HepG2 (cell line): Measurements from ENCODE around the gene GPRIN2. TPM values are rescaled to one million over a fixed set of nuclear protein-coding genes. Genes with fewer than 3 reads are reported as not detected.

ENCODE experiments used
- ATAC-seq: fragments of 200-7000 bp; cut with Tn5 transposase; 3 replicates; pipeline ENCODE4 v1.9.1; 2020; ENCODE audit warnings: mild to moderate bottlenecking, moderate library complexity
- BruUV-seq: library from RNA; stranded (reverse); fragments of 400-500 nt; replicated peaks from 2 replicates; lab custom pipeline; 2021; lab: Mats Ljungman, UMichigan
- CTCF ChIA-PET: fragments of 300-600 bp; formaldehyde crosslinking; extraction: SDS; loops from one replicate; lab custom pipeline; 2021; ENCODE audit warnings: low total read pairs, inconsistent platforms, low intra/inter-chr PET ratio; lab: Yijun Ruan, JAX
- POLR2A ChIA-PET: fragments of 350-600 bp; sonication (Branson Sonifier 250); formaldehyde crosslinking; loops from one replicate; lab custom pipeline; 2020; ENCODE audit warnings: antibody characterized with exemption, inconsistent platforms; lab: Yijun Ruan, JAX
- DNase-seq: peaks from one replicate; pipeline ENCODE4 v3.0.0-alpha.2; 2015; ENCODE audit warnings: low spot score
- FAIRE-seq: peaks from 3 replicates; lab custom pipeline; 2011; peaks lifted over from hg19 to GRCh38; lab: Jason Lieb, UNC
- H2AFZ ChIP-seq: one replicate; pipeline ENCODE4 v1.6.1; 2011; ENCODE audit warnings: low read length, inconsistent platforms
- H3K27ac ChIP-seq: fragments of 300-600 bp; 3 replicates; pipeline ENCODE4 v1.8.0; 2011; ENCODE audit warnings: mixed run types, mild to moderate bottlenecking, mixed read lengths, low read length, inconsistent platforms; ENCODE audit not compliant: insufficient read depth; ENCODE audit errors: extremely low read length
- H3K27me3 ChIP-seq, 2 experiments: fragments of 200-600 bp in 1 of 2; 2 replicates in 1 of 2; 3 replicates in 1 of 2; pipeline versions ENCODE4 v1.6.0 to v1.8.0; 2011; ENCODE audit warnings: low read length in 2 of 2, mild to moderate bottlenecking in 2 of 2, moderate library complexity in 2 of 2, inconsistent platforms in 1 of 2; ENCODE audit not compliant: insufficient read depth in 2 of 2, control insufficient read depth in 1 of 2
- H3K36me3 ChIP-seq, 2 experiments: fragments of 200-600 bp in 1 of 2; replicated peaks in 1 of 2; 2 replicates in 1 of 2; 3 replicates in 1 of 2; pipeline versions ENCODE4 v1.5.1 to v1.8.0; 2011; ENCODE audit warnings: low read length in 2 of 2, inconsistent platforms in 1 of 2; ENCODE audit not compliant: insufficient read depth in 2 of 2, control insufficient read depth in 1 of 2
- H3K4me1 ChIP-seq: 2 replicates; pipeline ENCODE4 v1.5.1; 2012; ENCODE audit warnings: low read length, inconsistent platforms; ENCODE audit not compliant: insufficient read depth
- H3K4me2 ChIP-seq: 2 replicates; pipeline ENCODE4 v1.6.0; 2011; ENCODE audit warnings: low read depth, low read length, inconsistent platforms
- H3K4me3 ChIP-seq, 3 experiments: fragments of 200-600 bp in 1 of 3; sonication (generic), shearing (Covaris generic) in 1 of 3; replicated peaks in 1 of 3; 2 replicates each; pipeline ENCODE4 v1.5.1; 2011 to 2016; ENCODE audit warnings: low read length in 3 of 3, inconsistent platforms in 2 of 3, low read depth in 2 of 3, mild to moderate bottlenecking in 2 of 3, control low read depth in 1 of 3, mixed read lengths in 1 of 3; ENCODE audit not compliant: insufficient read depth in 1 of 3
- H3K79me2 ChIP-seq: one replicate; pipeline ENCODE4 v1.6.1; 2011; ENCODE audit warnings: low read length, inconsistent platforms; ENCODE audit not compliant: insufficient read depth
- H3K9ac ChIP-seq: 2 replicates; pipeline ENCODE4 v1.6.0; 2011; ENCODE audit warnings: mild to moderate bottlenecking, low read depth, low read length, inconsistent platforms; ENCODE audit not compliant: insufficient read depth
- H3K9me3 ChIP-seq: 2 replicates; pipeline ENCODE4 v1.5.1; 2012; ENCODE audit warnings: mild to moderate bottlenecking, low read length
- H4K20me1 ChIP-seq: 2 replicates; pipeline ENCODE4 v1.6.0; 2011; ENCODE audit warnings: inconsistent platforms, mild to moderate bottlenecking, low read length, moderate library complexity; ENCODE audit not compliant: insufficient read depth
- ATAD3A ChIP-seq: sonication (generic); formaldehyde crosslinking; IDR thresholded peaks from 2 replicates; pipeline ENCODE4 v1.4.0; 2020; ENCODE audit warnings: missing genetic modification reagents
- CHCHD3 ChIP-seq: sonication (generic); formaldehyde crosslinking; IDR thresholded peaks from 2 replicates; pipeline ENCODE4 v1.8.0; 2022; ENCODE audit warnings: mild to moderate bottlenecking, missing genetic modification reagents, moderate library complexity
- DNMT3B ChIP-seq: conservative IDR thresholded peaks from 2 replicates; pipeline ENCODE4 v1.6.1; 2016; ENCODE audit warnings: missing biosample characterization, control low read depth
- HDAC6 ChIP-seq: fragments of 200-600 bp; sonication (generic); IDR thresholded peaks from 2 replicates; pipeline ENCODE4 v1.7.0; 2017; ENCODE audit warnings: mild to moderate bottlenecking, antibody characterized with exemption, low read length, low read depth
- RNF2 ChIP-seq: fragments of 450-650 bp; conservative IDR thresholded peaks from 2 replicates; pipeline ENCODE4 v1.6.1; 2016; ENCODE audit warnings: low read depth
- SYNCRIP ChIP-seq: fragments of 200-400 bp; formaldehyde crosslinking; IDR thresholded peaks from 2 replicates; pipeline ENCODE4 v1.6.1; 2018; ENCODE audit warnings: mild to moderate bottlenecking, low read depth, low read length; ENCODE audit not compliant: insufficient read depth
- ZNF318 ChIP-seq: sonication (generic); formaldehyde crosslinking; IDR thresholded peaks from 2 replicates; pipeline ENCODE4 v1.4.0; 2020; ENCODE audit warnings: mild to moderate bottlenecking, missing genetic modification reagents
- ZNF337 ChIP-seq: sonication (generic); formaldehyde crosslinking; IDR thresholded peaks from 2 replicates; pipeline ENCODE4 v1.5.1; 2020; ENCODE audit warnings: missing genetic modification reagents, low read depth, mild to moderate bottlenecking, borderline replicate concordance
- WGBS: methylation state at CpG from one replicate; pipeline ENCODE4 v1.1.6; 2017; ENCODE audit warnings: low lambda C conversion rate; 5-methylcytosine and 5-hydroxymethylcytosine counted together
- in situ Hi-C: cut with HindIII; loops from 2 replicates; pipeline ENCODE4 v1.10.0; 2017; ENCODE audit warnings: low pct_unique_long_range_greater_than_20kb; ENCODE audit not compliant: extremely low pct_ligation_motif_present
- intact Hi-C: fragments of 100-400 bp; cut with micrococcal nuclease; formaldehyde crosslinking; loops from one replicate; pipeline ENCODE4 v1.10.0; 2022; ENCODE audit not compliant: unreplicated experiment
- polyA plus RNA-seq, 8 experiments: library from polyadenylated mRNA; depleted of rRNA in 3 of 8; stranded (reverse) in 7 of 8; unstranded in 1 of 8; fragments of >200 nt; fragmentation: Illumina TruSeq in 4 of 8; extraction: Trizol in 4 of 8; gene quantifications; 2 replicates each; pipeline versions ENCODE4 v1.2.1 to v1.2.3, GENCODE V29; 2011 to 2016; ENCODE audit warnings: low read depth in 4 of 8, missing spikeins in 1 of 8, mixed read lengths in 1 of 8; ENCODE audit not compliant: insufficient read depth in 1 of 8
- total RNA-seq, 5 experiments: library from RNA; depleted of rRNA; stranded (reverse); fragments of >200 nt; fragmentation: Illumina TruSeq; extraction: Trizol; gene quantifications; 2 replicates each; pipeline ENCODE4 v1.2.3, GENCODE V29; 2016; ENCODE audit warnings: low read depth in 1 of 5
- TF ChIP-seq, protein P1 (sequence below): sonication (generic); formaldehyde crosslinking; IDR thresholded peaks from 2 replicates; pipeline ENCODE4 v1.4.0; 2020; ENCODE audit warnings: missing genetic modification reagents
- TF ChIP-seq, protein P2 (sequence below): sonication (generic); formaldehyde crosslinking; conservative IDR thresholded peaks from 2 replicates; pipeline ENCODE4 v1.4.0; 2020; ENCODE audit warnings: missing genetic modification reagents

The GPRIN2 gene
- total and polyA plus RNA-seq, 2 of the 13 experiments (the other 11 are each of a cell fraction or from before 2014, with no cell fraction given), result not detected

DNA sequence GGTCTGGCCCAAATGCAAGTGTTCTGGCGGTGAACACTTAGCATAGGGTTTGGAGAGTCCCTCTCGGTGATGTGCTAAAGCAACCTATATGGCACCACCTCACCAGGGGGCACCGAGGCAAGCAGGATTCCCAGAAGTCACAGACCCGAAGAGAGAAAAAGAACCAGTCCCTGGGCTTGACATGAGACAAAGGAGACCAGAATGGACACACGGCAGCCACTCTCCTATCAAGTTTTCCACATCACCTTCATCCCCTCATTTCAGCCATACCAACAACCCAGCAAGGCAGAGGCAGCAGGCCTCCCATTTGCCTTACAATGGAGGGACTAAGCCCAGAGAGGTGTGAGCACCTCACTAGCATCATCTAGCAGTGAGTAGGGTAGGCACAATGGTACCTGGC, 19.7 kb downstream of the GPRIN2 start:
- Histone ChIP-seq H3K4me2 (no peak overlapping the region), H2AFZ (no peak overlapping the region), H3K9me3 (no peaks in the 10 kb centered on the region), H3K4me3 (no peak overlapping the region), H3K4me1 (peaks cover 15% of the 10 kb centered on the region), H3K9ac (no peak overlapping the region), H3K36me3 (no peaks in the 10 kb centered on the region), H3K27ac (no peak overlapping the region), H3K79me2 (no peaks in the 10 kb centered on the region), H3K27me3 (peaks cover 0 to 9% of the 10 kb centered on the region in 2 experiments; a peak in 2 of 5 replicates), H4K20me1 (no peaks in the 10 kb centered on the region)
- WGBS, result 41% methylated on average over 5 of the region's 5 CpGs
- ATAC-seq (no peak), FAIRE-seq (no peak), DNase-seq (no peak)
- ChIA-PET POLR2A (no interaction called here), CTCF (no interaction called here)
- intact Hi-C loops, result no loop called here
- no TSS peak for BruUV-seq
- in situ Hi-C loops, result no loop called here
- TF ChIP-seq HDAC6, result no peak
- TF ChIP-seq ZNF318 (CRISPR knock-in tag), result no peak
- TF ChIP-seq DNMT3B, result no peak
- TF ChIP-seq, protein P1, sequence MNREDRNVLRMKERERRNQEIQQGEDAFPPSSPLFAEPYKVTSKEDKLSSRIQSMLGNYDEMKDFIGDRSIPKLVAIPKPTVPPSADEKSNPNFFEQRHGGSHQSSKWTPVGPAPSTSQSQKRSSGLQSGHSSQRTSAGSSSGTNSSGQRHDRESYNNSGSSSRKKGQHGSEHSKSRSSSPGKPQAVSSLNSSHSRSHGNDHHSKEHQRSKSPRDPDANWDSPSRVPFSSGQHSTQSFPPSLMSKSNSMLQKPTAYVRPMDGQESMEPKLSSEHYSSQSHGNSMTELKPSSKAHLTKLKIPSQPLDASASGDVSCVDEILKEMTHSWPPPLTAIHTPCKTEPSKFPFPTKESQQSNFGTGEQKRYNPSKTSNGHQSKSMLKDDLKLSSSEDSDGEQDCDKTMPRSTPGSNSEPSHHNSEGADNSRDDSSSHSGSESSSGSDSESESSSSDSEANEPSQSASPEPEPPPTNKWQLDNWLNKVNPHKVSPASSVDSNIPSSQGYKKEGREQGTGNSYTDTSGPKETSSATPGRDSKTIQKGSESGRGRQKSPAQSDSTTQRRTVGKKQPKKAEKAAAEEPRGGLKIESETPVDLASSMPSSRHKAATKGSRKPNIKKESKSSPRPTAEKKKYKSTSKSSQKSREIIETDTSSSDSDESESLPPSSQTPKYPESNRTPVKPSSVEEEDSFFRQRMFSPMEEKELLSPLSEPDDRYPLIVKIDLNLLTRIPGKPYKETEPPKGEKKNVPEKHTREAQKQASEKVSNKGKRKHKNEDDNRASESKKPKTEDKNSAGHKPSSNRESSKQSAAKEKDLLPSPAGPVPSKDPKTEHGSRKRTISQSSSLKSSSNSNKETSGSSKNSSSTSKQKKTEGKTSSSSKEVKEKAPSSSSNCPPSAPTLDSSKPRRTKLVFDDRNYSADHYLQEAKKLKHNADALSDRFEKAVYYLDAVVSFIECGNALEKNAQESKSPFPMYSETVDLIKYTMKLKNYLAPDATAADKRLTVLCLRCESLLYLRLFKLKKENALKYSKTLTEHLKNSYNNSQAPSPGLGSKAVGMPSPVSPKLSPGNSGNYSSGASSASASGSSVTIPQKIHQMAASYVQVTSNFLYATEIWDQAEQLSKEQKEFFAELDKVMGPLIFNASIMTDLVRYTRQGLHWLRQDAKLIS (CRISPR knock-in tag), result no peak
- TF ChIP-seq RNF2, result no peak
- TF ChIP-seq SYNCRIP, result no peak
- no peak for TF ChIP-seq ZNF337 (CRISPR knock-in tag)
- no peak for TF ChIP-seq CHCHD3 (CRISPR knock-in tag)
- TF ChIP-seq ATAD3A (CRISPR knock-in tag), result no peak
- TF ChIP-seq, protein P2, sequence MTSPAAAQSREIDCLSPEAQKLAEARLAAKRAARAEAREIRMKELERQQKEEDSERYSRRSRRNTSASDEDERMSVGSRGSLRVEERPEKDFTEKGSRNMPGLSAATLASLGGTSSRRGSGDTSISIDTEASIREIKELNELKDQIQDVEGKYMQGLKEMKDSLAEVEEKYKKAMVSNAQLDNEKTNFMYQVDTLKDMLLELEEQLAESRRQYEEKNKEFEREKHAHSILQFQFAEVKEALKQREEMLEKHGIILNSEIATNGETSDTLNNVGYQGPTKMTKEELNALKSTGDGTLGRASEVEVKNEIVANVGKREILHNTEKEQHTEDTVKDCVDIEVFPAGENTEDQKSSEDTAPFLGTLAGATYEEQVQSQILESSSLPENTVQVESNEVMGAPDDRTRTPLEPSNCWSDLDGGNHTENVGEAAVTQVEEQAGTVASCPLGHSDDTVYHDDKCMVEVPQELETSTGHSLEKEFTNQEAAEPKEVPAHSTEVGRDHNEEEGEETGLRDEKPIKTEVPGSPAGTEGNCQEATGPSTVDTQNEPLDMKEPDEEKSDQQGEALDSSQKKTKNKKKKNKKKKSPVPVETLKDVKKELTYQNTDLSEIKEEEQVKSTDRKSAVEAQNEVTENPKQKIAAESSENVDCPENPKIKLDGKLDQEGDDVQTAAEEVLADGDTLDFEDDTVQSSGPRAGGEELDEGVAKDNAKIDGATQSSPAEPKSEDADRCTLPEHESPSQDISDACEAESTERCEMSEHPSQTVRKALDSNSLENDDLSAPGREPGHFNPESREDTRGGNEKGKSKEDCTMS (CRISPR knock-in tag), result no peak
